H1 (cell line): ENCODE measurements around the gene SLC26A4. TPM values are rescaled to one million over a fixed set of nuclear protein-coding genes. Genes with fewer than 3 reads are reported as not detected.

Experiments
- CTCF ChIA-PET: fragments of 300-600 bp; sonication (Branson Sonifier 250); formaldehyde crosslinking; loops from one replicate; lab custom pipeline; 2021; ENCODE audit not compliant: partially characterized antibody; lab: Charles Lee
- POLR2A ChIA-PET: fragments of 300-600 bp; sonication (Branson Sonifier 250); formaldehyde crosslinking; loops from one replicate; lab custom pipeline; 2021; ENCODE audit warnings: inconsistent platforms; ENCODE audit not compliant: partially characterized antibody; lab: Charles Lee
- DNase-seq, 2 experiments: peaks; one replicate each; pipeline versions ENCODE4 v3.0.0 to v3.0.0-alpha.2; 2010 to 2022; ENCODE audit warnings: low spot score in 2 of 2, low read depth in 1 of 2, mixed read lengths in 1 of 2
- FAIRE-seq: peaks from 2 replicates; lab custom pipeline; 2011; peaks lifted over from hg19 to GRCh38; lab: Jason Lieb, UNC
- H2AFZ ChIP-seq: 2 replicates; pipeline ENCODE4 v1.8.1; 2012; ENCODE audit warnings: low read length, inconsistent platforms
- H2AK5ac ChIP-seq: 2 replicates; pipeline ENCODE4 v1.6.1; 2013; ENCODE audit warnings: low read depth, low read length
- H2BK120ac ChIP-seq: replicated peaks from 2 replicates; pipeline ENCODE3; 2013; ENCODE audit warnings: low read depth, low read length, inconsistent platforms
- H2BK12ac ChIP-seq: 2 replicates; pipeline ENCODE4 v1.6.1; 2013; ENCODE audit warnings: low read depth, low read length
- H2BK15ac ChIP-seq: 2 replicates; pipeline ENCODE4 v1.6.1; 2013; ENCODE audit warnings: low read length
- H2BK20ac ChIP-seq: 2 replicates; pipeline ENCODE4 v1.6.1; 2013; ENCODE audit warnings: low read length
- H2BK5ac ChIP-seq: 2 replicates; pipeline ENCODE4 v1.6.1; 2013; ENCODE audit warnings: low read depth, low read length
- H3K14ac ChIP-seq: 2 replicates; pipeline ENCODE4 v1.6.1; 2013; ENCODE audit warnings: inconsistent platforms; ENCODE audit not compliant: insufficient read length
- H3K18ac ChIP-seq: 2 replicates; pipeline ENCODE4 v1.6.1; 2013; ENCODE audit warnings: low read length; ENCODE audit errors: extremely low read depth
- H3K23ac ChIP-seq: 2 replicates; pipeline ENCODE4 v1.6.1; 2013; ENCODE audit warnings: inconsistent platforms; ENCODE audit not compliant: insufficient read length
- H3K23me2 ChIP-seq: 2 replicates; pipeline ENCODE4 v1.6.1; 2013; ENCODE audit warnings: low read depth, low read length
- H3K27ac ChIP-seq: 2 replicates; pipeline ENCODE4 v1.6.1; 2011; ENCODE audit warnings: low read depth, low read length, inconsistent platforms
- H3K27me3 ChIP-seq, 4 experiments: replicated peaks in 1 of 4; 1 replicate in 1 of 4; 2 replicates in 3 of 4; pipeline versions ENCODE4 v1.6.1 to v1.8.1; 2011 to 2013; ENCODE audit warnings: low read length in 3 of 4, mild to moderate bottlenecking in 3 of 4, inconsistent platforms in 2 of 4, mixed read lengths in 2 of 4, moderate library complexity in 1 of 4; ENCODE audit not compliant: control insufficient read depth in 3 of 4, insufficient read depth in 3 of 4; ENCODE audit errors: extremely low read depth in 1 of 4
- H3K36me3 ChIP-seq, 4 experiments: 2 replicates each; pipeline versions ENCODE4 v1.6.1 to v1.8.1; 2011 to 2013; ENCODE audit warnings: mild to moderate bottlenecking in 4 of 4, low read length in 3 of 4, moderate library complexity in 2 of 4, control low read depth in 1 of 4, inconsistent platforms in 1 of 4; ENCODE audit not compliant: insufficient read depth in 4 of 4, control insufficient read depth in 2 of 4
- H3K4ac ChIP-seq: replicated peaks from 2 replicates; pipeline ENCODE3; 2013; ENCODE audit warnings: low read length, low read depth, mixed read lengths, inconsistent platforms; ENCODE audit not compliant: insufficient read length
- H3K4me1 ChIP-seq, 4 experiments: replicated peaks in 1 of 4; 1 replicate in 1 of 4; 2 replicates in 3 of 4; pipeline versions ENCODE4 v1.6.1 to v1.8.1; 2011 to 2013; ENCODE audit warnings: low read length in 3 of 4, inconsistent platforms in 2 of 4, mixed read lengths in 1 of 4; ENCODE audit not compliant: insufficient read depth in 4 of 4, control insufficient read depth in 3 of 4
- H3K4me2 ChIP-seq, 2 experiments: 2 replicates each; pipeline versions ENCODE4 v1.6.1 to v1.8.1; 2011 to 2013; ENCODE audit warnings: low read depth in 2 of 2, low read length in 2 of 2, control low read depth in 1 of 2, inconsistent platforms in 1 of 2, mild to moderate bottlenecking in 1 of 2; ENCODE audit not compliant: insufficient read depth in 1 of 2
- H3K4me3 ChIP-seq, 4 experiments: fragments of 200-600, 300-600 bp in 1 of 4; sonication (generic), shearing (Covaris generic), sonication (Bioruptor Twin) in 1 of 4; 2 replicates each; pipeline versions ENCODE4 v1.5.1 to v1.8.1; 2011 to 2016; ENCODE audit warnings: low read length in 4 of 4, low read depth in 3 of 4, control low read depth in 2 of 4, inconsistent platforms in 2 of 4, mild to moderate bottlenecking in 2 of 4, mixed read lengths in 1 of 4, moderate library complexity in 1 of 4; ENCODE audit not compliant: insufficient read depth in 2 of 4; ENCODE audit errors: extremely low read depth in 1 of 4
- H3K56ac ChIP-seq: replicated peaks from 2 replicates; pipeline ENCODE3; 2013; ENCODE audit warnings: low read depth, mild to moderate bottlenecking, mixed read lengths, low read length, inconsistent platforms; ENCODE audit not compliant: insufficient read length
- H3K79me1 ChIP-seq: 2 replicates; pipeline ENCODE4 v1.6.1; 2013; ENCODE audit warnings: low read depth, low read length, control low read depth
- H3K79me2 ChIP-seq, 2 experiments: 2 replicates each; pipeline versions ENCODE4 v1.6.1 to v1.8.1; 2012 to 2013; ENCODE audit warnings: low read length in 2 of 2, mild to moderate bottlenecking in 2 of 2, inconsistent platforms in 1 of 2; ENCODE audit not compliant: insufficient read depth in 2 of 2, control insufficient read depth in 1 of 2
- H3K9ac ChIP-seq, 4 experiments: replicated peaks in 1 of 4; 1 replicate in 1 of 4; 2 replicates in 3 of 4; pipeline versions ENCODE4 v1.6.1 to v1.8.1; 2011 to 2013; ENCODE audit warnings: low read depth in 3 of 4, low read length in 3 of 4, control low read depth in 2 of 4, mild to moderate bottlenecking in 2 of 4, moderate library complexity in 2 of 4, inconsistent platforms in 1 of 4; ENCODE audit errors: extremely low read depth in 1 of 4
- H3K9me3 ChIP-seq, 2 experiments: 2 replicates each; pipeline versions ENCODE4 v1.6.1 to v1.8.1; 2012 to 2013; ENCODE audit warnings: mild to moderate bottlenecking in 2 of 2, moderate library complexity in 2 of 2, control low read depth in 1 of 2, inconsistent platforms in 1 of 2, low read depth in 1 of 2, low read length in 1 of 2, mixed read lengths in 1 of 2; ENCODE audit not compliant: insufficient read depth in 2 of 2
- H4K20me1 ChIP-seq, 2 experiments: replicated peaks in 1 of 2; 2 replicates each; pipeline versions ENCODE3 to v1.8.1; 2011 to 2013; ENCODE audit warnings: inconsistent platforms in 2 of 2, low read length in 2 of 2, mild to moderate bottlenecking in 1 of 2; ENCODE audit not compliant: insufficient read depth in 2 of 2, control insufficient read depth in 1 of 2
- H4K5ac ChIP-seq: 2 replicates; pipeline ENCODE4 v1.6.1; 2013; ENCODE audit warnings: low read length, low read depth, mixed read lengths, inconsistent platforms; ENCODE audit not compliant: insufficient read length
- H4K8ac ChIP-seq: 2 replicates; pipeline ENCODE4 v1.8.0; 2013; ENCODE audit warnings: mild to moderate bottlenecking, moderate library complexity, low read length, inconsistent platforms; ENCODE audit not compliant: insufficient read depth; ENCODE audit errors: extremely low read depth
- H4K91ac ChIP-seq: replicated peaks from 2 replicates; pipeline ENCODE3; 2013; ENCODE audit warnings: low read length, mixed read lengths, inconsistent platforms; ENCODE audit not compliant: insufficient read length
- CBX5 ChIP-seq: fragments of 300-800, 300-1000 bp; sonication (generic); IDR thresholded peaks from 2 replicates; pipeline ENCODE4 v1.7.1; 2016; ENCODE audit warnings: antibody characterized with exemption, low read length, low read depth
- CBX8 ChIP-seq: fragments of 300-800, 300-1000 bp; sonication (generic); IDR thresholded peaks from 2 replicates; pipeline ENCODE4 v1.7.1; 2016; ENCODE audit warnings: low read depth, low read length, borderline replicate concordance
- CHD1 ChIP-seq: IDR thresholded peaks from 2 replicates; pipeline ENCODE4 v1.6.1; 2012; ENCODE audit warnings: low read depth, low read length, improper control_type of control experiment
- E2F6 ChIP-seq: IDR thresholded peaks from 2 replicates; pipeline ENCODE4 v1.6.1; 2012; ENCODE audit warnings: inconsistent platforms
- FOSL1 ChIP-seq: IDR thresholded peaks from 2 replicates; pipeline ENCODE4 v1.6.1; 2011; ENCODE audit warnings: mild to moderate bottlenecking, low read depth, low read length, moderate library complexity; ENCODE audit not compliant: insufficient read depth
- NANOG ChIP-seq: IDR thresholded peaks from 2 replicates; pipeline ENCODE4 v1.6.1; 2011; ENCODE audit warnings: low read length, low read depth, mild to moderate bottlenecking, inconsistent platforms; ENCODE audit not compliant: insufficient read depth, poor library complexity, severe bottlenecking
- NRF1 ChIP-seq: IDR thresholded peaks from 2 replicates; pipeline ENCODE4 v1.6.1; 2011; ENCODE audit warnings: mild to moderate bottlenecking, low read depth, low read length, improper control_type of control experiment
- SIRT6 ChIP-seq: IDR thresholded peaks from one replicate; pipeline ENCODE4 v1.7.1; 2012; ENCODE audit warnings: low read length, inconsistent platforms
- SP1 ChIP-seq: IDR thresholded peaks from 2 replicates; pipeline ENCODE4 v1.6.1; 2011; ENCODE audit warnings: low read depth, low read length
- TAF1 ChIP-seq: IDR thresholded peaks from 2 replicates; pipeline ENCODE4 v1.6.1; 2011; ENCODE audit warnings: mild to moderate bottlenecking, low read depth, low read length
- YY1 ChIP-seq: IDR thresholded peaks from 2 replicates; pipeline ENCODE4 v1.6.1; 2011; ENCODE audit warnings: low read depth, mild to moderate bottlenecking, low read length
- WGBS, 2 experiments: shearing (Covaris generic) in 1 of 2; methylation state at CpG; one replicate each; pipeline versions ENCODE4 v1.1.6 to v1.1.7; 2013 to 2015; ENCODE audit warnings: low lambda C conversion rate in 2 of 2, mixed read lengths in 2 of 2, inconsistent platforms in 1 of 2, low coverage in 1 of 2, missing lambda C conversion rate in 1 of 2; ENCODE audit not compliant: insufficient replicate concordance in 2 of 2, insufficient coverage in 1 of 2, insufficient read length in 1 of 2; ENCODE audit errors: extremely low coverage in 1 of 2, missing lambda C conversion rate in 1 of 2; 5-methylcytosine and 5-hydroxymethylcytosine counted together
- polyA plus RNA-seq, 7 experiments: library from polyadenylated mRNA; depleted of rRNA in 3 of 7; stranded (reverse) in 5 of 7; unstranded in 2 of 7; fragments of >200 nt in 5 of 7; fragments of 200-250 nt in 2 of 7; gene quantifications; 1 replicate in 5 of 7; 2 replicates in 1 of 7; 4 replicates in 1 of 7; pipeline versions ENCODE4 v1.2.1 to v1.2.3, GENCODE V29; 2011 to 2013; ENCODE audit warnings: missing spikeins in 2 of 7, mixed read lengths in 2 of 7
- total RNA-seq: library from RNA; stranded (reverse); fragmentation: NEBNext Ultra II Directional; extraction: Animal tissue kit (Norgen Biotek cat#: 25700); gene quantifications from 2 replicates; pipeline ENCODE4 v1.2.1, GENCODE V29; 2021
- TF ChIP-seq, protein P1 (sequence below): IDR thresholded peaks from 2 replicates; pipeline ENCODE4 v1.6.1; 2011; ENCODE audit warnings: low read depth, mild to moderate bottlenecking, low read length; ENCODE audit not compliant: insufficient read depth

The SLC26A4 gene
- total and polyA plus RNA-seq, 2 of the 8 experiments (the other 6 are each of a cell fraction or from before 2014, with no cell fraction given): 0.11 to 0.35 TPM

DNA sequence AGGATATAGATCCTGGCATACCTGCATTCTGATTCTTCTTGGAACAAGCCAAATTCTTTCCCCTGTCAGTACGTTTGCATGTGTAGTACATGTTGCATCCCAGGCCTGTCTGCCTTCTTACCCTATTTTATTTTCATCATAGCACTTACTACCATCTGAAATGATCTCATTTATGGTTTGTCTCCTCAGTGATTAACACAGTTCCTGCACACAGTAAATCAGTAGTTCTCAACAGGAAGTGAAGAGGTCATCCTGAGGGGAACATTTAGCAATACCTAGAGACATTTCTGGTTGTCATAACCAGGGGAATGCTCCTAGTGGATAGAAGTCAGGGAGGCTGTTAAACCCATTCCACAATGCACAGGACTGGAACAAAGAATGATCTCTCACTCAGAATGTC is 38.2 kb upstream of the SLC26A4 start:
- Histone ChIP-seq H2BK5ac (no peak overlapping the region), H3K4me2 (no peak overlapping the region), H3K23me2 (no peaks in the 10 kb centered on the region), H2BK12ac (no peak overlapping the region), H3K9me3 (no peaks in the 10 kb centered on the region), H3K79me1 (no peaks in the 10 kb centered on the region), H3K4ac (no peak overlapping the region), H3K4me1 (no peaks in the 10 kb centered on the region), H3K56ac (no peak overlapping the region), H3K4me3 (no peak overlapping the region), H3K36me3 (no peaks in the 10 kb centered on the region), H3K27me3 (no peaks in the 10 kb centered on the region), H4K91ac (no peak overlapping the region), H2BK20ac (no peak overlapping the region), H4K8ac (no peak overlapping the region), H3K23ac (no peak overlapping the region), H4K20me1 (no peaks in the 10 kb centered on the region), H2BK15ac (no peak overlapping the region), H3K9ac (no peak overlapping the region), H3K14ac (no peak overlapping the region), H2AK5ac (no peak overlapping the region), H2BK120ac (no peak overlapping the region), H2AFZ (no peak overlapping the region), H4K5ac (no peak overlapping the region), H3K27ac (no peak overlapping the region), H3K18ac (no peak overlapping the region), H3K79me2 (no peaks in the 10 kb centered on the region)
- no peak for FAIRE-seq
- no peak for DNase-seq
- CTCF ChIA-PET: interaction anchor here (1.3 kb wide), 1 partner anchor 10 kb away, joined by 4 read pairs; no protein-coding TSS in a partner anchor
- 82% methylated on average over 1 of the region's 1 CpG; no CpG with 5 or more reads in 1 of the 2 experiments for WGBS, 2 experiments
- POLR2A ChIA-PET: no interaction called here
- TF ChIP-seq SIRT6 (no peak), CBX5 (no peak), TAF1 (no peak), CBX8 (no peak), NANOG (no peak), SP1 (no peak), FOSL1 (no peak), YY1 (no peak), NRF1 (no peak), E2F6 (no peak), CHD1 (no peak)
- TF ChIP-seq, protein P1, sequence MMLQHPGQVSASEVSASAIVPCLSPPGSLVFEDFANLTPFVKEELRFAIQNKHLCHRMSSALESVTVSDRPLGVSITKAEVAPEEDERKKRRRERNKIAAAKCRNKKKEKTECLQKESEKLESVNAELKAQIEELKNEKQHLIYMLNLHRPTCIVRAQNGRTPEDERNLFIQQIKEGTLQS: no peak
- TF ChIP-seq, all 59 proteins: peak for 0
